Activated CD4-positive, alpha-beta T cell treated with anti-CD3 and anti-CD28 coated beads, Interleukin-2, Interleukin-6, amounts not matched to agents 100 ng/mL and 50 ng/mL, durations not matched to agents 16 hours and 8 hours (primary cell): Measurements from ENCODE around the gene AQP12B.

ENCODE experiments used
- DNase-seq: peaks from one replicate; pipeline ENCODE4 v3.0.0-alpha.2; 2020

The AQP12B gene

DNA sequence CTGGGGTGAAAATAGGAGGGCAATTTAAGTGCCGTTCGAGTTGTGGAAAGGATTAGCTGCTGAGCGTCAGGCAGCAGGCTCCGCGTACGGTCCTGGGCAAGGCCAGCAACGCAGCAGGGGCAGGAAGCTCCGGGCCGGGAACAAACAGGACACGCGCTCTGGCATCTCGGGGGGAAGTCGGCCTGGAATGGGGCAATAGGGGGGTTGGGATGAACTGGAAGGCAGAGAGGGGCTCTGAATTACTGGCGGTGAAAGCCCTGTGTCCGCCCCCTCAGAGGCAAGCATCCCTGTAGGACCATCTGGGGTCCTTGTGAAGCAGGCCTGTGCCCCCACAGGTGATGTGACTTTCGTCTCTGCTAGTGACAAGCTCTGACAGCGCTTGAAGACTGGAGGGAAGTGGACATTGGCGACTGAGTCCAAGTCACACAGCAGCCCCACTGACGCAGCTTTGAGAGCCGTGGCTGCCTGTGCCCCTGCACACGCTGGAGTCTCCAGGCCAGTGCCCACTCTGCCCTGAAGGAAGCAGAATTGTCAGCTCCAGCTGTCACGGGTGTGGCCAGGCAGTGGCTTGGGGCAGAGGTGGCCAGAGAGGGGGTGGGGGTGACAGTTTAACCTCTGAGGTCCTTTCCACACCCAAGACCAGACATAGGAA, 35.1 kb downstream of the AQP12B start:
- DNase-seq, result no peak

DNA sequence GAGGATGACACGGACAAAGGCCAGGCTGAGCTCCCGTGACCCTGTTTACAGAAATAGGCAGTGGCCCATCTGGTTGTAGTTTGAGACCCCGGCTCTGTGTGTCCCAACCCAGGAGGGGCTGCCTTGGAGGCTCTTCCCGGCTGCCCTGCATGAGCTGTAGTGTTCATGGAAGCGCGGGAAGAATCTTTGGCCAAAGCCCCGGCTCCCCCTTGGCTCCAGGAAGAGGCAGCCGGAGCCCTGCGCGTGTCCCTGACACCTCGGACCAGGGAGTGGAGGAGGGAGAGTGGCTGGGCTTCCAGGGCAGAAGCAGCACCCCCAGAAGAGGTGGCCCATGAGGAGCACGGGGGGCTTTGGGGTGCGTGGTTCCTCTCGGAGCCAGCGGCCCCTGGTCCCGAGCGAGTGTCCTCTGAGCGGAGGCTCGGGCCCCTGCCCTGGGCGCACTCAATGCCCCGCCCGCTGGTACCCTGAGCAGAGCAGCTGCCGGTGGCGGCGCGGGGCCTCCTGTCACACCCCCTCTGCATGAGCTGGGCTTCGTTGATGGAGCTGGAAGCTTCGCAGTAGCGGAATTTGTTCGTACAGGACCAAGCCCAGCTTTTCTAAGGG, 35.7 kb downstream of the AQP12B start:
- no peak for DNase-seq

DNA sequence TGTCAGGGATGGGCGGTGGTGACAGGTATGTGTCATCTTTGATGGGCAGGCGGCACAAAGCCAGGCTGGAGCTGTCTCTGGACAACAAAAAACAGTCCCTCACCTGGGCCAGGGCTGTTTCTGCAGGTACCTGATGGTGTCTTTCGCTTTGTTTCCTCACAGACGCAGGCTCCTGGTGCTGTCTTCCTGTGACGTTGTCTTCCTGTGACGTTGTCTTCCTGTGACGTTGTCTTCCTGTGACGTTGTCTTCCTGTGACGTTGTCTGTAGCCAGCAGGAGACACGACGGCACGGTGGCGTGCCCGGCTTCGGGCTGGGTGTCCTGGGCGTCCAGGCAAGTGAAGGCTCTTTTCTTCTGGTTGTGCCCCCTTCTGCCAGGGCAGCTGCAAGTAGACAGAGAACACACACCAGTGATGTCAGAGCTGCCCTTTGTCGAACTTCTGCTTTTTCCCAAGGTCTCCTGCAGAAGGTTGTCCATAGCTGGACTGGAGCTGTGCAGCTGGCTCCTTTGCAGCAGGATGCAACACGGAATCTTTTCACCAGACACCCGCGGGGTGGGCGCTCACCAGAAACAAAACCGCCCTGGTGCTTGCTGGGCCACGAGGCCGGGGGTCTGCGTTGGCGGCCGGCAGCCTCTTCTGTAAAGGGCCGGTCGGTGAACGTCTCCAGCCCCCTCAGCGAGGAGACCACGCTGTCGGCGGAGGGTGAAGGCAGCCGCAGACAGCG, 36.3 kb downstream of the AQP12B start:
- peak; percentile 8 for DNase-seq

DNA sequence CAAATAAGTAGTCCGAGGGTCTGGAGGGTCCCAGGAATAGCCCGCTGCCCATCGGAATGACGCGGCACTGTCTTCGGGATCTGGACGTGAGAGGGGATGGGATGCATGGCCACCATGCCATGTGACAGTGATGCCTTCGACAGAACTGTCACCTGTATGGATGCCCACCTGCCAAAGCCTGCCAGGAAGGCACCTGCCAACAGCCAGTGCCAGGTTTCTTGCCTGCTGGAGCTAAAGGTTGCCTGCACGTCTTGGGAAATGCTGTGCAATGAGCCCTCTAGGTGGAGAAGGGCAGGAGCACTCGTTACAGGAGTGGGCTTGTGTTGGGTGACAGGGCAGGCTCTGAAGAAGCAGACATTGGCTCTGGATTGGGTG, 36.9 kb downstream of the AQP12B start:
- DNase-seq, result no peak

DNA sequence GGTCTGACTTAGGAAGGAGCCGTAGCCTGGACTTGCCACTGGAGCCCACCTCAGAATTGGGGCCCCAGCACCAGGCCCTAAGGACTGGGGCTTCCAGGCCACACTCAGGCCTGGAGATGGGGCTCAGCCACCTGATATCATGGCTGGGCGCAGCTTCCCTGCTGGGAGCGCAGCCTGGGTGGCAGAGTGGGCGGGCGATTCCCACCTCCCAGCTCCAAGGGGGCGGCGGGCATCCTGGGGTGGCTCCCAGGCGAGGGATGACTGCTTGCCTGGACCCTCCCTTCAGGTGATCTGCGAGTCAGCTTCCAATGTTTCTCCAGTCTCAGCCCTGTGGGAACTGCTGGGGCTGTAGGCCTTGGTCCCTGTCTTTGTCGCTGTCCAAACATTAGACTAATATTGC, 37.3 kb downstream of the AQP12B start:
- no peak for DNase-seq

DNA sequence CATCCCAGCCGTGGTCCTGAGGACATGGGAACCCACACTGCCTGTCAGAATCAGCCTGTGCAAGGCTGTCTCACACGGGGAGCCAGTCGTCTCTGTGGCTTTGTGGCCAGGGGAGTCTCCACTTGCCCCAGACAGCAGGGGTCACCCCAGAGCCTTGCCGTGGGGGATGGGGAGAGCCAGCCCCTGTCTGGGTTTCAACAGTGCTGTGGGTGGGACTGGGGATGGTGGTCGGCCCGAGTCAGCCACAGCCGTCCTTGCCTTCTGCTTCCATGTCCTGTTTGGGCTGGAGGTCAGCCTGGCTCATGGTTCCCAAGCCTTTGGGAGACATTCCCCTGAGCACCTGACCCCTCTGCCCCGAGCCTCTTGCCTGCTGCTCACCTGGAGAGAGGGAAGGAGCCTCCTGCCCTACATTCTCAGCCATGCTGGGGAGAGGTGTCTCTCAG, 37.8 kb downstream of the AQP12B start:
- no peak for DNase-seq

DNA sequence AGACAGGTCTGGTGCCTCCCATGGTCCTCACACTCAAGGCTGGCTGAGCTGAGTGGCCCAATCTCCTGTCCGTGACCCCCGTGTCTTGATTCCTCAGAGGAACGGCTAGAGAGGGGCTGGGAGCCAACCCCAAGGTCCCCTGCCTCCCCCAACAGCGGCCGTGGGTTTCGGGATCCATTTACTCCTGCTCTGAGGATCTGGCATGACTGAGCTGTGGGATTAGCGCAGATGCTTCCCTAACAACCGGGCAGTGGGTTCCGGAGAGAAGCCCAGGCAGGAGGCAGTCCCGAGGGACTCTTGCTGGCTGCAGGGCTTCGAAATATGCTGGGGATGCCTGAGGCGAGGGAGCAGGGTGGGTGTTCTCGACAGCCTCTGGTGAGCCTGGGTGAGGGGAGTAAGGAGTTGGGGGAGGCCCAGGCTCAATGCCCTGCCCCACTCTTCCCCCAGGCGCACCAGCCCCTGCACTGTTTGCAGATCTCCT, 38.5 kb downstream of the AQP12B start:
- no peak for DNase-seq

DNA sequence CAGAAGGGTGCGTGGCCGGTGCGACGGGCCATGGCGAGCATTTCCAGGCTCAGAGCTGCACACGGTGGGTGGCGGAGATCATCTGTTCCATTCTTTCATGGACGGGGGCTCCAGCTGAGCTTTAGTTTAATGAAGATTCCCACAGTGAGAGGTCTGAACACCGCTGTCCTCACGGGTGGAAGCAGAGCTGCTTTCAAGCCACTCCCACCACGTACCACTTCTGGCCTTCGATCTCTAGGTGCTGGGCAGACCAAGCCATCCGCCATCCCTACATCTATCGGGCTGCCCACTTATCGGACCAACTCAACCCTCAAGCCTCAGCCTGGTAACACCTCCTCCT, 38.9 kb downstream of the AQP12B start:
- DNase-seq, result no peak

DNA sequence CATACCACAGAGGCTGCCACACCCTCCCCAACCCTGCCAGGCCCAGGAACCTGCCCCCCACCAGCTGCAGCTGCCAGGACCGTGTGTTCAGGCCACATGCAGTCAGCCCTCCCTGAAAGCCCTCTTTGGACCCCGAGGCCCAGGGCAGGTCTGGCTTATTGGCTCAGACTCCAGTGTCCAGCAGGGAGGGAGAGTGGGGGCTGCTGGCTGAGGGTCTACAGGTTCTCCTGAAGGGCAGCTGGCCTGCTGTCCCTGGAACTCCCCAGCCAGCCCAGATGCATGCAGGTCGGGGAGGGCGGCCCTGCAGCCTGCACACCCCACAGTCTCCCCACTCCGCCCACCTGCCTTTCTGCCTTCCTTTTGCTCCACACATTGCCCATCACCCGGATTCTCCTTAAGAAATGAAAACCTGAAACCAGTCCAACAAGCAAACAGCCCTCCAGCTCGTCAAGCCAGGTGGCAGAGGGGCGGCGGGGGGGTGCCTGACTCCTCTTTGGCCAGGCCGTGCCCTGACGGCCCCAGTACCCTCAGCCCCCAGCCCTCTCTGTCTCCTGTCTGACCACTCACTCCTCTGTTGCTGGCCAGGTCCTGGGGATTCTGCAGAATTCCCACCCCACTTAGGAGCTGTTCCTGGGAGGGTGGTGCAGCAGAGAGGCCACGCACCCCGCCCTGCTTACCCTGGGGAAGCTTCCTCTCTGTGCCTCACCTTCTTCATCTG, 39.4 kb downstream of the AQP12B start:
- no peak for DNase-seq

DNA sequence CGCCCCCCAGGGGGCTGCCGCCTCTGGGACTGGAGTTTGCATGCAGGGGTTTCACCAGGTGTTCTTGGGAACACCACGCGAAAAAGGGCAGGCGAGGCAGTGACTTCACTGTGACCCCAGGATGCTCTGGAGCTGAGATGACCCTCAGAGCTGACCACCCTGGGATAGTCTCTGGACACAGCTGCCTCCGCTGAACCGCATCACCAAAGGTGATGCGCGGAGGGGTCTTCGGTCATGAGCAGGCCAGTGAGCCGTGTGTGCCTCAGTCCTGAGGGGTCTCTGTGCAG, 39.9 kb downstream of the AQP12B start:
- DNase-seq, result no peak

DNA sequence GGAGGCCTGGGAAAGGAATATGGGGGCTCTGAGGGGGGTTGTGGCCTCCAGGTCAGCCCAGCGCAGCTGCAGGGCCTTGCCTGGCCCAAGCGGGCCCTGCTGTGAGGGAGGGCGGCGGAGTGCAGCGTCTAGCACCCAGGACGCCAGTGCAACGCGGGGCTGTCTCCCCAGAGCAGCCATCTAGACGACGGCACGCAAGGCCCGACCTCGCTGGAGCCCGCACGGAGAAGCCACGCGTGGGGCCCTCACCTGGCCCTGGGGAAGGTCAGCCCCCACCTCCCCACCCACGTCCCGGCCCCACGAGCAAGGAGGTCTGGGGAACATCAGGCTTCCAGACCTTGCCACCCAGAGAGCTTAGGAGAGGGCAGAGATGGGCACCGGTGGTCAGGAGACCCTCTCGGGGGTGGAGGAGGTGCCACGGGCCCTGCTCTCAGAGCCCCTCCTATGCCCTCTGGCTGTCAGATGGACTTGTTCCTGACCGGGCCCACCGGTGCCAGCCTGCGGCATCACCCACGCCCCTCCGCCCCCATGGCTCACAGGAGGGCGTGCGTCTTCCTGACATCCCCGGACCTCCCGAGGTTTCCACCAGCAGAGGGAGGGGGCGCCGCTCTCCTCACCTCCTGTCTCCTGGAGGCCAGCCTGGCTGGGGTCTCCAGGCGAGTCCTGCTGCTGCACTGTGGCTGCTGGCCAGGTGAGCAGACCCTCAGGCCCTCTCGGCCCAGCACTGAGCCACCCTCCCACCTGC, 40.5 kb downstream of the AQP12B start:
- DNase-seq, result no peak

DNA sequence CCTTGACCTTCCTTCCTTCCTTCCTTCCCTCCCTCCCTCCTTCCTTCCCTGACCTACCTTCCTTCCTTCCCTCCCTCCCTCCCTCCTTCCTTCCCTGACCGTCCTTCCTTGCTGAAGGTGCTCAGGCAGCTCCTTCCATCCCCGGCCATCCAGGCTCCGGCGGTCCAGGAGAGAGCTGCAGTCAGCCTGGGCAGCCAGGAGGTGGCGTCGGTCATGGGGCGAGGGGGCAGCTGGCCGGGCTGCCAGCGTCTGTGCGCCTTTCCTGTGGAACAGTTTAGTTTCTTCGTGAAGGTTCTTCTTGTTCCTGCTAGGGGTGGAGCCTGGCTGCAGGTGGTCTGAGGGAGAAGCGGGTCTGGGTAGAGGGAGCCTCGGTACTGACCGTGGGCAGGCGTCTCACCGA, 41.7 kb downstream of the AQP12B start:
- no peak for DNase-seq

DNA sequence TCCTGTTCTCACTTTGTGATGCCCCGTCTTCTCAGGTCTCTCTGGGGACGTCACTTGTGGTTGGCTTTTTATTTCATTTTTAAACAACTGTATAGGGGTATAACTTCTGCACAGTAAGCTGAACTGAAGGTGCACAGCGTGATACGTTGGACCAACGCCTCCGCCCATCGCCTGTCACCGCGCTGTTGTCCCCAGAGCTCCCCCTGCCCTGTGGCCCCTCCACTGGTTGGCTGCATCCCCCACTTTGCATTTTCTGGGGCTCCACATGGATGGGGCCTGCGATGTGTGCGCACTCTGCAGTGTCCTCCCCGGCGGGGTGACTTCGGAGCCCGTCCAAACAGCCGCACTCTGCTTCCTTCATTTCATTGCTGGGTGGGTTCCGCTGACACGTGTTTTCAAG, 43.1 kb downstream of the AQP12B start:
- no peak for DNase-seq

DNA sequence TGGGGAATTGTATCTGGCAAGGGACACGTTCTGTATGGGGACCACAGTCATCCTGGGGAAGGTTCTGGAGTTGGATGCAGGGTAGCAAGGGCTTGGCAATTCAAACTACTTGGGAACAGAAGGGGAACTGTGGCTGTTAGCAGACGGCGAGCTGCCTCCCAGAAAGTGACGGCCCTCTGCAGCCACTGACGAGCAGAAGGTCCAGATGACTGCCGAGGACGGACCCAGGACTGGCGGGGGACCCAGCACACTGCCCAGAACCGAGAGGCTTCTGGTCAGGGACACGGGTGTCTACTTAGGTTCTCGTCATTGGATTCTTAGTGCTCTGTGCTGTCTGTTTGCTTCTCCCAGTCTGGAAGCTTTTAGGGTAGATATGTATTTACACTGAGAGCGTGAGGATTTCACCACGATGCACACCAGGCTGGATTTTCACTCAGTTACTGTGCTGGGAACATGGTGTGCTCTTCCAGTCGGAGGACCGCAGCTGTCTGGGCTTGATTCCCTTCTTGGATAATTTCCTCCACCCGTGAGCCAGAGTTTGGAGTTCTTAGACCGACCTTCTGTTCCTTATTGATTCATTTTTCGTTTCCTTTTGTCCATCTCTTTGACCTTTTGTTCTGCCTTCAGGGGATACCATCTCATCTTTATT, 44.0 kb downstream of the AQP12B start:
- DNase-seq, result no peak

DNA sequence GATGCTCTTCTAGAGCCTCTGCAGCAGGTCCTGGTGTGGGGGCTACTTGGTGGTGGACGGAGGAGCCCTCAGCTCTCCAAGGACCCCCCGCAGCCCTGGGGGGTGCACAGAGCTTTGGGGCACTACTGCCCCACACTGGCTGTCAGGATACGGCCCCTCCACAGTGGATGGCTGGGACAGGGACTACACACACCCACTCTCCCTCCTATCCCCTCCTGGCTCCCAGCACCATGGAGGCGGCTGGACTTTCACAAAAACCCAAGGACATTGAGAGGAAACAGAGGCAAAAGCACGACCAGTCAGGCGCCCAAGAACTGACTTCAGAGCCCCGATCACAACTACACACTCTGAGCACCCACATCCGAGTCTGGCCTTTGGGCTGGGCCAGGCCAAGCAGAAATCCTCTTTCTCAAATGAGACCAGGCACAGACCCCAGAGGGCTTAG, 44.8 kb downstream of the AQP12B start:
- no peak for DNase-seq

DNA sequence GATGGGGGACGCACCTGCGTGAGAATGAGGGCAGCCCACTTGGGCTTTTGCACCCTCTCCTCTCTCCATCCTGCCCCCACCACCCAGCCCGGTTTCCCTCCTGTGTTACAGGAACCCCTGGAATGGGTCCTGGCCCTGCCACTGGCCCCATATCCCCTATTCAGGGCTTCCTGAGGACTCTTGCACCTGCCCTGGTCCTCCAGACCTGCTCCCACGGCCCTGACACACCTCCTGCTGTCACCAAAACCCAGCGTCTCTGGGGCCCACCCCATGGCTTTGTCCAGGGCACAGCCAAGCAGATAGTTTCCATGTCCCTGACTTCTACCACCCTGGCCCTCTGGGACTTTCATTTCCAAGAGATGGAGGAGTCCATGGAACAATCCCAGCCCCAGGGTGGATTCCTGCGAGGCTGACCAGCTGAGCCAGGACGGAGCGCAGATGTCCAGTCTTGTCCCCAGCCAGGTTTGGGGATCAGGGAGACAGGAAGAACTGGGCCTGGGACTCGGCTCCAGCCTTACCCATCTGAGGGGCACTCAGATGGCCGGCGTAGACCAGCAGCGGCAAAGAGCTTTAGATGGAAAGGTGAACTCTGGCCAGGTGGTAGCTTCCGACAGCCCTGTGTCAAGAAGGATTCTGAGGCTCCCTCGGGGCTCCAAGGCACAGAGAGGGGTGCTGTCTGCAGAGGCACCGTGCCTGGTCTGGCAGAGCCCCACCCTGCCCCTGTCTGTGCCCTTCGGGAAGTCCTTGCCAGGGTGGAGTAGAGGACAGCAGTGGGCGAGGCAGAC, 45.4 kb downstream of the AQP12B start:
- no peak for DNase-seq

DNA sequence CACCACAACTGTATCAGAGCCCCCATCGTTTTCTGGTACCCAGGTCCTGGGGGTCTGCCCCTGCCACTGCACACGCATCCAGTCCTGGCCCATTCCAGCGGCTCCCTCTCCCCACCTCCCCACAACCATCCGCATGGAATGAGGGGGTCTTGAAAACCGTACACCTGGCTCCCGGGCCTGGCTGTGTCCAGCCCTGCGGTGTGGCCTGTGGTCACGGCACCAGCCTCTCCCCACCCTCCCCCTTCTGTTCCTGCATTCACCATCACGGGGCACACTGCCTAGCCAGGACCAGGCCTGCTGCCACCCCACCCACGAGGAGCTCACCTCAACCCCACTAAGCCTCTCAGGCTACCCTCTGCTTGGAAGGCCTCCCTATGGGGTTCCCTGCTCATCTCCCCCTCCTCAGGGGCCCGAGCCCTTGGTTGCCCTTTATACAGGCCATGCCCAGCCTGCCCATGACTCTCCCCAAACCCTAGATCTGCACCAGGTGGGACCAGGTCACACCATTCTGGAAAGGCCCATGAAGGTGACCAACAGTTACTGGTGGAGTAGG, 46.0 kb downstream of the AQP12B start:
- DNase-seq, result no peak

DNA sequence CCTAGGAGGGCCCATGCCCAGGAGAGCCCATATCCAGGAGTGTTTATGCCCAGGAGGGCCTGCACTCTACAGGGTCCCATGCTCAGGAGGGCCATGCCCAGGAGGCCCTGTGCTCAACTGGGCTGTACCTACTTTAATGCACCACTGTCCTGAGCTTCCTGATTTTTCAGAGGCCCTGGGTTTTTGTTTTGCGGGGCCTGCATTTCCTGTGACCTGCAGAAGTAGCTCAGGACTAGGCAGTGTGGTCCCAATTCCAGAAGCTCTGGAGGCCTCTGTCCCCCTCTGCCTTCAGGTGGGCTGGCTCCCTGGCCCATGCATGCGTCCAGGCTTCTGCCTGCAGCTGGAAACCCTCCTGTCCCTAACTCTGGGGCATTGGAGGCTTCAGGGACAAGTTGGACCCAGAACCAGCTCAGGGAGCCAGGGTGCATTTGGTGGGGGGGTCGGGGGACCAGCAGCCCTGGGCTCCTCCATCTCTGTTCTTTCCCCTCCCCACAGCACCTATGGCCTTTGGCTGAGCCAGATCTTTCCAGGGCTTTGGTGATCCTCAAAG, 46.6 kb downstream of the AQP12B start:
- no peak for DNase-seq

DNA sequence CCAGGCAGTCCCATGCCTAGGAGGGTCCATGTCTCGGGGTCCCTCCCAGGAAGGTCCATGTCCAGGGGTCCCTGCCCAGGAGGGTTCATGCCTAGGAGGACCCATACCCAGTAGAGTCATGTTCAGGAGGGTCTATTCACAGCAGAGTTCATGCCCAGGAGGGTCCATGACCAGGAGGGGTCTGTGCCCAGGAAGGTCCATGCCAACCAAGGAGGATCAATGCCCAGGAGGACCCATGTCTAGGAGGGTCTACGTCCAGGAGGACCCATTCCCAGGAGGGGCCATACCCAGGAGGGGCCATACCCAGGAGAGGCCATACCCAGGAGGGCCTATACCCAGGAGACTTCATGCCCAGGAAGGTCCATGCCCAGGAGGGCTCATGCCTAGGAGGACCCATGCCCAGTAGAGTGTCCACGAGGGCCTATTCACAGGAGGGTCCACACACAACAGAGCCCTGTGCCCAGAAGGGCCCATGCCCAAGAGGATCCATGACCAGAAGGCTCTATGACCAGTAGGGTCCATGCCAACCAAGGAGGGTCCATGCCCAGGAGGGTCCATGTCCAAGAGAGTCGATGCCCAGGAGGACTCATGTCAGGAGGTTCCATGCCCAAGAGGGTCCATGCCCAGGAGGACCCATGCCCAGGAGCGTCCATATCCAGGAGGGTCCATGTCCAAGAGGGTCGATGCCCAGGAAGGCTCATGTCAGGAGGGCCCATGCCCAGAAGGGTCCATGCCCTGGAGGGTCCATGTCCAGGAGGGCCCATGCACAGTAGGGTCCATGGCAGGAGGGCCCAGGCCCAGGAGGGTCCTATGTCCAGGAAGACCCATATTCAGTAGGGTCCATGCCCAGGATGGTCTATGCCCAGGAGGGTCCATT, 47.3 kb downstream of the AQP12B start:
- no peak for DNase-seq

DNA sequence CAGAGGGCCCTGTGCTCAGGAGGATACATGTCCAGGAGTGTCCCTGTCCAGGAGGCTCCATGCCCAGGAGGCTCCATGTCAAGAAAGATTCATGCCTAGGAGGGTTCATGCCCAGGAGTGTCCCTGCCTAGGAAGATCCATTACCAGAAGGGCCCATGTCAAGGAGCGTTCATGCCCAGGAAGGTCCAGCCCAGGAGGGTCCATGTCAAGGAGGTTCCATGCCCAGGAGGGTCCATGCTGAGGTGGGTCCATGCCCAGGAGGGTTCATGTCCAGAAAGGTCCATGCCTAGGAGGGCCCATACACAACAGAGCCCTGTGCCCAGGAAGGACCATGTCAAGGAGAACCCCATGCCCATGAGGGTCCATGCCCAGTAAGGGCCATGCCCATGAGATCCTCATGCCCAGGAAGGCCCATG, 50.4 kb downstream of the AQP12B start:
- DNase-seq, result no peak
